Loucy (cell line): ENCODE data around the gene PRR5.

Source experiments
- H2AFZ ChIP-seq: fragments of 200-600 bp; sonication (generic); 2 replicates; pipeline ENCODE4 v1.6.0; 2016; ENCODE audit warnings: antibody characterized with exemption, mild to moderate bottlenecking, low read length, moderate library complexity
- H3F3A ChIP-seq: fragments of 200-600 bp; 2 replicates; pipeline ENCODE4 v1.6.0; 2016; ENCODE audit warnings: antibody characterized with exemption, low read depth, mild to moderate bottlenecking
- H3K27me3 ChIP-seq: fragments of 200-600 bp; sonication (generic); 2 replicates; pipeline ENCODE4 v1.6.1; 2014; ENCODE audit warnings: low read length, mild to moderate bottlenecking; ENCODE audit not compliant: insufficient read depth, poor library complexity, severe bottlenecking
- H3K36me3 ChIP-seq: fragments of 200-600 bp; sonication (generic); 2 replicates; pipeline ENCODE4 v1.6.1; 2016; ENCODE audit warnings: low read length; ENCODE audit not compliant: insufficient read depth
- H3K4me1 ChIP-seq: fragments of 200-600 bp; sonication (generic); 2 replicates; pipeline ENCODE4 v1.5.1; 2014; ENCODE audit warnings: low read length, mild to moderate bottlenecking; ENCODE audit not compliant: insufficient read depth, poor library complexity, severe bottlenecking
- H3K4me2 ChIP-seq: fragments of 200-600 bp; sonication (generic); 2 replicates; pipeline ENCODE4 v1.6.0; 2014; ENCODE audit warnings: antibody characterized with exemption, low read length, low read depth, mild to moderate bottlenecking; ENCODE audit not compliant: poor library complexity, severe bottlenecking
- H3K4me3 ChIP-seq: fragments of 200-600 bp; sonication (generic); 2 replicates; pipeline ENCODE4 v1.5.1; 2014; ENCODE audit warnings: low read length, mild to moderate bottlenecking, mixed read lengths; ENCODE audit not compliant: poor library complexity, severe bottlenecking
- H3K79me2 ChIP-seq: fragments of 200-600 bp; sonication (generic); 2 replicates; pipeline ENCODE4 v1.6.1; 2014; ENCODE audit warnings: low read length; ENCODE audit not compliant: insufficient read depth
- H3K9ac ChIP-seq: fragments of 200-600 bp; sonication (generic); 2 replicates; pipeline ENCODE4 v1.6.0; 2014; ENCODE audit warnings: mild to moderate bottlenecking, low read depth, low read length, moderate library complexity; ENCODE audit not compliant: poor library complexity, severe bottlenecking
- H3K9me2 ChIP-seq: fragments of 200-600 bp; sonication (generic); replicated peaks from 2 replicates; pipeline ENCODE4 v1.6.1; 2016; ENCODE audit warnings: low read depth, low read length, mixed read lengths
- H3K9me3 ChIP-seq: fragments of 200-600 bp; sonication (generic); 2 replicates; pipeline ENCODE4 v1.6.1; 2014; ENCODE audit warnings: mild to moderate bottlenecking, antibody characterized with exemption, low read length, low read depth; ENCODE audit not compliant: insufficient read depth
- H4K20me1 ChIP-seq: fragments of 200-600 bp; sonication (generic); 2 replicates; pipeline ENCODE4 v1.6.0; 2014; ENCODE audit warnings: antibody characterized with exemption, low read length, mild to moderate bottlenecking; ENCODE audit not compliant: insufficient read depth, poor library complexity, severe bottlenecking
- EZH2phosphoT487 ChIP-seq: fragments of 200-600 bp; IDR thresholded peaks from 2 replicates; pipeline ENCODE4 v1.6.1; 2018; ENCODE audit warnings: antibody characterized with exemption, mild to moderate bottlenecking, moderate library complexity, borderline replicate concordance
- TF ChIP-seq, protein P1 (sequence below): fragments of 200-600 bp; sonication (generic); conservative IDR thresholded peaks from 2 replicates; pipeline ENCODE4 v1.5.1; 2014; ENCODE audit warnings: mild to moderate bottlenecking, antibody characterized with exemption, low read length

The PRR5 gene

DNA sequence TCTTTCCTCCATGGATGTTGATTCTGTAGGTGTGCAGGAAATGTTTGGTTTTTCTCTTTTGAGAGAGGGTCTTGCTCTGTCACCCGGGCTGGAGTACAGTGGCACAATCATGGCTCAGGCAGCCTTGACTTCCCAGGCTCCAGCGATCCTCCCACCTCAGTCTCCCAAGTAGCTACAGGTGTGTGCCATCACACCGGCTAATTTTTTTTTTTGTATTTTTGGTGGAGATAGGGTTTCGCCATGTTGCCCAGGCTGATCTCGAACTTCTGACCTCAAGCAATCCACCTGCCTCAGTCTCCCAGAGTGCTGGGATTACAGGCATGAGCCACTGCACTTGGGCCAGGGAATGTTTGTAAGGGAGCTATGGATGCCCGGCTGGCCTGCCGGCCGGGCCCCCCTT lies 4.5 kb downstream of the PRR5 start:
- H3K9ac ChIP-seq: no peak overlapping the region
- H3K27me3 ChIP-seq: no peaks in the 10 kb centered on the region
- TF ChIP-seq, protein P1, sequence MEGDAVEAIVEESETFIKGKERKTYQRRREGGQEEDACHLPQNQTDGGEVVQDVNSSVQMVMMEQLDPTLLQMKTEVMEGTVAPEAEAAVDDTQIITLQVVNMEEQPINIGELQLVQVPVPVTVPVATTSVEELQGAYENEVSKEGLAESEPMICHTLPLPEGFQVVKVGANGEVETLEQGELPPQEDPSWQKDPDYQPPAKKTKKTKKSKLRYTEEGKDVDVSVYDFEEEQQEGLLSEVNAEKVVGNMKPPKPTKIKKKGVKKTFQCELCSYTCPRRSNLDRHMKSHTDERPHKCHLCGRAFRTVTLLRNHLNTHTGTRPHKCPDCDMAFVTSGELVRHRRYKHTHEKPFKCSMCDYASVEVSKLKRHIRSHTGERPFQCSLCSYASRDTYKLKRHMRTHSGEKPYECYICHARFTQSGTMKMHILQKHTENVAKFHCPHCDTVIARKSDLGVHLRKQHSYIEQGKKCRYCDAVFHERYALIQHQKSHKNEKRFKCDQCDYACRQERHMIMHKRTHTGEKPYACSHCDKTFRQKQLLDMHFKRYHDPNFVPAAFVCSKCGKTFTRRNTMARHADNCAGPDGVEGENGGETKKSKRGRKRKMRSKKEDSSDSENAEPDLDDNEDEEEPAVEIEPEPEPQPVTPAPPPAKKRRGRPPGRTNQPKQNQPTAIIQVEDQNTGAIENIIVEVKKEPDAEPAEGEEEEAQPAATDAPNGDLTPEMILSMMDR: no peak
- TF ChIP-seq EZH2phosphoT487: no peak
- no peaks in the 10 kb centered on the region for H3K36me3 ChIP-seq
- H3K4me2 ChIP-seq: no peak overlapping the region
- H3K9me3 ChIP-seq: no peaks in the 10 kb centered on the region
- no peak overlapping the region for H2AFZ ChIP-seq
- H3K4me1 ChIP-seq: peaks cover 13% of the 10 kb centered on the region
- no peaks in the 10 kb centered on the region for H3K9me2 ChIP-seq
- H3K79me2 ChIP-seq: no peaks in the 10 kb centered on the region
- no peaks in the 10 kb centered on the region for H4K20me1 ChIP-seq
- no peaks in the 10 kb centered on the region for H3F3A ChIP-seq
- H3K4me3 ChIP-seq: no peak overlapping the region

DNA sequence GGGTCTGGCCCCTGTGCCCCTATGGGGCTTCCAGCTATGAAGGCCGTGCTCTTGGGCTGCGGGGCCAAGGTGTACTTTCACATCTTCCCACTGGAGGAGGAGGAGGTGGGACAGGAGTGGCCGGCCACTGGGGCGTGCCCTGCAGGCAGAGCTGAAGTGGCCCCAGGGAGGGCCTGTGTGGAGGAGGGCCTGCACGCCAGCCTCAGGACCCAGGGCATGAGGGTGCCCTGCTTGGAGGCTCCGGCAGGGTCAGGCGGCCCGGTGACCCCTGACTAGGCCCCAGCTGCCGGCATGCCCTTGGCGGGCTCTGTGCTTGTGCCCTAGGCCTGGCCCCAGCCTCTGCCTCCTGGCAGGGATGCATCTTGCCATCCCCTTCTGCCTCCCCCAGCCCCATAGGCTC lies 5.2 kb downstream of the PRR5 start:
- TF ChIP-seq EZH2phosphoT487: no peak
- TF ChIP-seq, protein P1: no peak
- H4K20me1 ChIP-seq: no peaks in the 10 kb centered on the region

DNA sequence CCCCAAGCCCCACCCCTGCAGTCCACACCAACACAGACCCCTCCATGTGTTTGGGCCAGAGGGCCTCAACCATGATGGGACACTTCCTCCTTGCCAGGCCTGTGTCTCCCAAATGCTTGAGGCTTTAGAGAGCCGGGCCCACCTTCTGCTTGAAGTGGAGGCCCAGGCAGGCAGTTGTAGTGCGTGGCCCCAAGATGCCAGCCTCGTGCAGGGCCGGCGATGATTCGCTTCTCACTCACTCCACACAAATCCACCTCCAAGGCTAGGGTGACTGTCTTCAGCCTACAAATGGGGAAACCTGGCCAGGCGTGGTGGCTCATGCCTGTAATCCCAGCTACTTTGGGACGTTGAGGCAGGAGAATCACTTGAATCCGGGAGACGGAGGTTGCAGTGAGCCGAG lies 5.7 kb downstream of the PRR5 start:
- Histone ChIP-seq H3K9me3 (no peaks in the 10 kb centered on the region), H3K4me2 (no peak overlapping the region), H3K4me3 (no peak overlapping the region), H4K20me1 (no peaks in the 10 kb centered on the region), H3K9me2 (no peaks in the 10 kb centered on the region), H3F3A (no peaks in the 10 kb centered on the region), H3K79me2 (no peaks in the 10 kb centered on the region), H3K36me3 (no peaks in the 10 kb centered on the region), H2AFZ (no peak overlapping the region), H3K9ac (no peak overlapping the region), H3K27me3 (no peaks in the 10 kb centered on the region), H3K4me1 (peaks cover 15% of the 10 kb centered on the region)
- TF ChIP-seq, protein P1: no peak
- no peak for TF ChIP-seq EZH2phosphoT487

More for the DNA sequence above, 5.2 kb downstream of the PRR5 start:
- Histone ChIP-seq H3F3A (no peaks in the 10 kb centered on the region), H3K4me2 (no peak overlapping the region), H3K9ac (no peak overlapping the region), H3K4me3 (no peak overlapping the region), H3K79me2 (no peaks in the 10 kb centered on the region), H3K27me3 (no peaks in the 10 kb centered on the region), H3K9me2 (no peaks in the 10 kb centered on the region), H3K9me3 (no peaks in the 10 kb centered on the region), H3K36me3 (no peaks in the 10 kb centered on the region), H3K4me1 (peaks cover 15% of the 10 kb centered on the region), H2AFZ (no peak overlapping the region)
